HG03025 (cell line): ENCODE measurements around the gene HLA-C.
A peak's percentile ranks its signal among the peaks of the same experiment; 100 is the strongest.
"Not testable (repeated sequence)": the region's sequence is repeated elsewhere in the genome, so short reads cannot be mapped to it uniquely, and the experiment has no call there.

ENCODE experiments used
- ATAC-seq: cut with Tn5 transposase; IDR thresholded peaks from one replicate; pipeline ENCODE4 v1.9.1; 2021; ENCODE audit warnings: mild to moderate bottlenecking, moderate library complexity; ENCODE audit not compliant: unreplicated experiment, low FRiP score

Gene HLA-C

DNA sequence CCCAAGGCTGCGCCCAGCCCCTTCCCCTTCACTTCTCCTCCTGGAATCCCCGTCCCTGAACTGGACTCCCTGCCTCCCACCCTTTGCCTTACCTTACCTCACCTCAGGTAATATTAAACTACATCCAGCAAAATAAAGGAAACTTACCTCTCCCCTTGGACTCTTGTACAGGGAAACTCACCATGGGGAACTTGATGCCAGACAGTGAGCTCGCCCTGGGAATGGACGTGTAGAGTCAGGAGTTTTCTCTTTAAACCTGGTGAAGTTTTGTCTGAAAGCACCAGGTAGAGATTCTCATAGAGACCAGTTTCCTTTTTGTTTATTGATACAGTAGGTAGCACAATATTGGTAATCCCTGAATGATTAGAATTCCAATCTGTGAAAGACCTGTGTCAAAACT, 544 bp upstream of the HLA-C start:
- ATAC-seq = no peak

DNA sequence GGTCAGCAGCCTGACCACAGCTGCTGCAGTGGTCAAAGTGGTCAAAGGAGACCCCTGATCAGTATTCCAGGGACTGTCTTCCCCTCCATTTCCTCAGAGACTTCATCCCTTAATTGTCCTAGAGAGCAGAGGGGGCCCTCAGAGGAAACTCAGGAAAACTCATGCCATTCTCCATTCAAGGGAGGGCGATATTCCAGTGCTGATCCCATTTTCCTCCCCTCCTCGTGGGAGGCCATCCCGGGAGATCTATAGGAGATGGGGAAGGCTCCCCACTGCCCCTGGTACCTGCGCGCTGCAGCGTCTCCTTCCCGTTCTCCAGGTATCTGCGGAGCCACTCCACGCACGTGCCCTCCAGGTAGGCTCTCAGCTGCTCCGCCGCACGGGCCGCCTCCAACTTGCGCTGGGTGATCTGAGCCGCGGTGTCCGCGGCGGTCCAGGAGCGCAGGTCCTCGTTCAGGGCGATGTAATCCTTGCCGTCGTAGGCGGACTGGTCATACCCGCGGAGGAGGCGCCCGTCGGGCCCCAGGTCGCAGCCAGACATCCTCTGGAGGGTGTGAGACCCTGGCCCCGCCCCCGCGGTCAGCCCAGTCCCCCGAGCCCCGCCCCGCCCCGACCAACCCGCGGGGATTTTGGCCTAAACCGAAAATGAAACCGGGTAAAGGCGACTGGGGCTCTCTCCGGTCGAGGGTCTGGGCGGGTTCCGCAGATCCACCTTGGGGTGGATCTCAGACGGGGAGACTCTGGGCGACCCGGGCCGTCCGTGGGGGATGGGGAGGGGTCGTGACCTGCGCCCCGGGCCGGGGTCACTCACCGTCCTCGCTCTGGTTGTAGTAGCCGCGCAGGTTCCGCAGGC, 878 bp downstream of the HLA-C start:
- peak; percentile 16 for ATAC-seq

GRCh38 chr6:31268836-31269235, 3.1 kb downstream of the HLA-C start:
- ATAC-seq = no peak

GRCh38 chr6:31268369-31268765, 3.5 kb downstream of the HLA-C start:
- ATAC-seq = no peak

GRCh38 chr6:31267651-31268368, 4.1 kb downstream of the HLA-C start:
- no peak for ATAC-seq

- no peak for ATAC-seq
Measured at GRCh38 chr6:31266567-31267360, 5.1 kb downstream of the HLA-C start.

DNA sequence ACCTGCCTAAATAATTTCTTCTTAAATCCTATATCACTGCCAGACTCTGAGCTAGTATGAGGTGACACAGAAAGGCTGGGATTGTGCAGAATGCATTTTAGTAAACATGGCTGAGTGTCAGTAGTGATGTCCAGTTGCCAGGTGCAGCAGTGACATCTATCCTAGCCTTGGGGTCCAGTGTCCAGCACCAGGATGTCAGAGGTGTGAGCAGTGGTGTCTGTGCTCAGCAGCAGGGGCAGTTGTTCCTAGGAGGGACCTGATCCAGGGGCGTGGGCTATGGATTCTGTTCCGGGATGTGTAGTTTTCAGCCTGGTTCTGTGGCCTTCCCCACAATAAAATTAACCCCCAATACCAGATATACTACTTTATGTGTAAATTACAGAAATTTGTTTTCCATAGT, 6.0 kb downstream of the HLA-C start:
- ATAC-seq = no peak

DNA sequence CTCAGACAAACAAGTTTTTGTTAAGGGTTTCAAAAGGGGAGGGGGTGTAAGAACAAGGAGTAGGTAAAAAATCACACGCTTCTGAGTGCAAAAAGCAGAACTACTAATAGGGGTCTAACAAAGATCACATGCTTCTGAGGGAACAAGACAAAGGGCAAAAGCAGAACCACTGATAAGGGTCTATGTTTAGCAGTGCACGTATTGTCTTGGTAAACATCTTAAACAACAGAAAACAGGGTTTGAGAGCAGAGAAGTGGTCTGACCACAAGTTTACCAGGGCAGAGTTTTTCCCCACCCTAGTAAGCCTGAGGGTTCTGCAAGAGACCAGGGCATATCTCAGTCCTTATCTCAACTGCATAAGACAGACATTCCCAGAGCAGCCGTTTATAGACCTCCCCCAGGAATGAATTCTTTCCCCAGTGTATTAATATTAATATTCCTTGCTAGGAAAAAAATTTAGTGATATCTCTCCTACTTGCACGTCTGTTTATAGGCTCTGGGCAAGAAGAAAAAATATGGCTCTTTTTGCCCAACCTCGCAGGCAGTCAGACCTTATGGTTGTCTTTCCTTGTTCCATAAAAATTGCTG, 8.5 kb downstream of the HLA-C start:
- ATAC-seq = not testable (repeated sequence)

DNA sequence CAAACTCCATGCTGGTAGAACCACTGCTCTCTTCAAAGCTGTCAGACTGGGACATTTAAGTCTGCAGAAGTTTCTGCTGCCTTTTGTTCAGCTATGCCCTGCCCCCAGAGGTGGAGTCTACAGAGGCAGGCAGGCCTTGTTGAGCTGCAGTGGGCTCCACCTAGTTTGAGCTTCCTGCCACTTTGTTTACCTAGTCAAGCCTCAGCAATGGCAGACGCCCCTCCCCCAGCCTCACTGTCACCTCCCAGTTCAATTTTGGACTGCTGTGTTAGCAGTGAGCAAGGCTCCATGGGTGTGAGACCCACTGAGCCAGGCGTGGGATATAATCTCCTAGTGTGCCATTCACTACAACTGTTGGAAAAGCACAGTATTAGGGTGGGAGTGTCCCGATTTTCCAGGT, 11.9 kb downstream of the HLA-C start:
- not testable (repeated sequence) for ATAC-seq

GRCh38 chr6:31252625-31253024, 19.3 kb downstream of the HLA-C start:
- no peak for ATAC-seq

DNA sequence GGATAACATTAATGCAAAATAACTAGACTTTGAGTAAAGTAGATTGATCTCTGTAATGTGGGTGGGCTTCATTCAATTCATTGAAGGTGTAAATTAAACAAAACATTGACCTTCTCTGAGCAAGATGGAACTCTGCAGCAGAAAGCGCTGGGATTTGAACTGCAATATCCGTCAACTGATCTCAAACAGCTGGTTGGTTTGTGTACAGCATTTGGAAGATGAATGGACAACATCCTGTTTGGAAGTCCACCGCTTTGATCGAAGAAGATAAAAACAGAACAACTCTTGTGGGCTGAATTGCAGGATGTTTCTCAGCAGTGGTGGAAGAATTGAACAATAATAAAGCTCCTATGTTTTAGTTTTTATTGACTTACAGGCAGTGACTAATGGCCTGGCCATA, 20.6 kb downstream of the HLA-C start:
- no peak for ATAC-seq

GRCh38 chr6:31249184-31249583, 22.7 kb downstream of the HLA-C start:
- no peak for ATAC-seq

DNA sequence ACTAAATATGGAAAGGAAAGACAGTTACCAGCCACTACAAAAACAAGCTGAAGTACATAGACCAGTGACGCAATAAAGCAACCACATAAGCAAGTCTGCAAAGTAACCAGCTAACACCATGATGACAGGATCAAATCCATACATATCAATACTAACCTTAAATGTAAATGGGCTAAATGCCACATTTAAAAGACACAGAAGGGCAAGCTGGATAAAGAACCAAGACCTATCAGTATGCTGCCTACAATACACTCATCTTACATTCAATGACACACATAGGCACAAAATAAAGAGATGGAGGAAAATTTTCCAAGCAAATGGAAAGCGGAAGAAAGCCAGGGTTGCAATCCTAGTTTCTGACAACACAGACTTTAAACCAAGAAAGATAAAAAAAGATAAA, 24.1 kb downstream of the HLA-C start:
- ATAC-seq = no peak

GRCh38 chr6:31246051-31246521, 25.8 kb downstream of the HLA-C start:
- no peak for ATAC-seq

DNA sequence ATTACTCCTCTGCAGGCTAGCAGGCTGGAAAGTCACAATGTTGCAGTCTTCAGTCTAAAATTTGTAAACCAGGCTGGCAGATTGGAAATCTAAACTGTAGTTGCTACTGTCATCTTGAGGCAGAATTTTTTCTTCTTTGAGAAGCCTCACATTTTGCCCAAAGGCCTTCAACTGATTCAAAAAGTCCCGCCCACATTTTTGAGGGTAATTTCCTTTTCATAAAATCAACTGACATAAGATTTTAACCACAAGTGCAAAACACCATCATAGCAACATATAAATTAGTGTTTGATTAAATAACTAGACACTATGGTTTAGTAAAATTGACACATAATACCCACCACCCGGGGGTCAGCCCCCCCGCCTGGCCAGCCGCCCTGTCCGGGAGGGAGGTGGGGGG, 28.4 kb downstream of the HLA-C start:
- ATAC-seq = no peak

GRCh38 chr6:31239854-31240253, 32.0 kb downstream of the HLA-C start:
- ATAC-seq = no peak

GRCh38 chr6:31234101-31234500, 37.8 kb downstream of the HLA-C start:
- ATAC-seq = not testable (repeated sequence)

GRCh38 chr6:31228476-31228875, 43.4 kb downstream of the HLA-C start:
- ATAC-seq = no peak

DNA sequence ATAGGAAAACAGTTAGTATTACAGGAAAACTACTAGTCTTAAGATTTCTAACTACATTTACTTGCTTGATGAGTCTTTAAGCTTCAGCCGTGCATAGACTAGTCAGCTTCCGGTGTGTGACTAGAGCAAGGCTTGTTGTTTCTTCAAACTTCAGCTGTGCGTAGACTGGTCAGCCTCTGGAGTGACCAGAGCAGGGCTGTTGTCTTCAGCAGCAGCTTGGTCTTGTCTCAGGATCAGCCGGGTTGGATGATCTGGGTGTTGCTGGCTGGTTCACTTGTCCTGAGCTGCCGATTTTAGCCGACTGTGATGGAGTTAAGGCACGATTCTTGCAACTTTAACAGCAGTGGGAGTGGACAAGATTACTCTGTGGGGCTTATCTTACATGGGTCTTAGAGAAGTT, 44.7 kb downstream of the HLA-C start:
- no peak for ATAC-seq

DNA sequence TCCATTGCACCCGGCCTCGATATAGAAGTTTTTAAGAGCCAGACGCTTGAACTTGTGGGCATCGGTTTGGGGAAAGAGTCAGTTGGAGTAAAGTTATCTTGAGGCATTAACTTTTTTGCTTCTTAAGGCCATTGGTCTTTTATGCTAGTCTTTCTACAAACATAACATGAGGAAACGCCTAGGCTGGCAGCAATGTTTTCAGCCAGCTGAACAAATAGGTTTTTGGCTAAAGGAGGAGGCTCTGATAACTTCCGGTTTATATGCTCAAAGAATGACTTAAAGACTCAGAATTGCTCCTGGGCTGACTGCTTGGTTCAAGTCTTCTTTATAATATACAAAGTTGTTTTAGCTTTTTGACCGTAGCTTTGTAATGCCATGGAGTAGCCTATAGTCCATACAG, 46.2 kb downstream of the HLA-C start:
- no peak for ATAC-seq

- ATAC-seq = no peak
Measured at GRCh38 chr6:31222496-31222895, 49.4 kb downstream of the HLA-C start.
